HG02852 (cell line): ENCODE data around the gene ARHGAP32.
A peak's percentile ranks its signal among the peaks of the same experiment; 100 is the strongest.

Experiments used
- ATAC-seq: cut with Tn5 transposase; IDR thresholded peaks from one replicate; pipeline ENCODE4 v1.9.1; 2021; ENCODE audit warnings: mild to moderate bottlenecking, moderate library complexity; ENCODE audit not compliant: unreplicated experiment

The ARHGAP32 gene

GRCh38 chr11:128917144-128917724 lies 274.9 kb downstream of the ARHGAP32 start:
- ATAC-seq: peak; percentile 46

GRCh38 chr11:128916681-128917080 lies 275.4 kb downstream of the ARHGAP32 start:
- ATAC-seq: no peak

- ATAC-seq: no peak
These were observed 276.0 kb downstream of the ARHGAP32 start for GRCh38 chr11:128916037-128916572.

- ATAC-seq: no peak
These were observed 277.0 kb downstream of the ARHGAP32 start for GRCh38 chr11:128915149-128915521.
